HG03175 (cell line): ENCODE measurements around the gene PRRT4.

Experiments used
- ATAC-seq: cut with Tn5 transposase; IDR thresholded peaks from one replicate; pipeline ENCODE4 v1.9.1; 2021; ENCODE audit warnings: mild to moderate bottlenecking, moderate library complexity; ENCODE audit not compliant: unreplicated experiment

Gene PRRT4

GRCh38 chr7:128395748-128396147 is 34.3 kb upstream of the PRRT4 start:
- no peak for ATAC-seq

GRCh38 chr7:128394904-128395496 is 33.5 kb upstream of the PRRT4 start:
- no peak for ATAC-seq

DNA sequence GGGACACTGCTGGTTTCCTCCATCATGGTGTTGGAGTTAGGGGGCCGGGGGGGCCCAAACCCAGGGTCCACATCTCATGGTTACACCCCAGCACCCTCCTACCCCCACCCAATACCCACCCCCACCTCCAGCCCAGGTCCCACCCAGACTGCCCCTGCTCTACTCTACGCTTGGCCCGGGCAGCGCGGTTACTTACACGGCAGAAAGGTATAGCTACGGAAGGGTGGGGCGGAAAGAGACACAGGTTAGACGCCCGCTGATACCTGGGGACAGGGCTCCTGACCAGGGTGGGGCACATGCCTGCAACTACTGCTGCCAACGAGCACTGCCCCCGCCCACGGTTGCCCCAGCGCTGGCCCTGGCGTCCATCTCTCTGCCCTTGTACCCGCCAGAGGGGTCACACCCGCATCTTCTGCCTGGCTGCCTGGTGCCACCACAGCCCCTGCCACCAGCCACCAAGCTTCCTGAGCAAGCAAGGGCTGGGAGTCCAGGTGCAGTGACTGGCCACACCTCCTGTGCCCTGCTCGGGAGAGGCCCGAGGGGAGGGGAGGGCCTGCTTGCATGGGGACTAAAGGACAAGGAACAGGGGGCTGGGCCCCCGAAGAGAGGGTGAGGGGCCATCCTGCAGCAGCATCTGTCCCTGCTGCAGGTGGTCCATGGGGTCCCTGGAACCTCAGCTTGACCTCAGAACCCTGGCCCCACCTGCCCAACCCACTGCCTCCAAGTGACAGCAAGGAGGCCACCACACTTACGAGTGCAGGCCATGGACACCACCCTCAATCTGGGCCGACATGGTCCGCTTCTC is 32.2 kb upstream of the PRRT4 start:
- ATAC-seq, result no peak

- no peak for ATAC-seq
These were observed 31.2 kb upstream of the PRRT4 start for GRCh38 chr7:128392446-128393327.

GRCh38 chr7:128391805-128392204 is 30.3 kb upstream of the PRRT4 start:
- no peak for ATAC-seq

- no peak for ATAC-seq
These were observed 29.5 kb upstream of the PRRT4 start for GRCh38 chr7:128390871-128391565.

DNA sequence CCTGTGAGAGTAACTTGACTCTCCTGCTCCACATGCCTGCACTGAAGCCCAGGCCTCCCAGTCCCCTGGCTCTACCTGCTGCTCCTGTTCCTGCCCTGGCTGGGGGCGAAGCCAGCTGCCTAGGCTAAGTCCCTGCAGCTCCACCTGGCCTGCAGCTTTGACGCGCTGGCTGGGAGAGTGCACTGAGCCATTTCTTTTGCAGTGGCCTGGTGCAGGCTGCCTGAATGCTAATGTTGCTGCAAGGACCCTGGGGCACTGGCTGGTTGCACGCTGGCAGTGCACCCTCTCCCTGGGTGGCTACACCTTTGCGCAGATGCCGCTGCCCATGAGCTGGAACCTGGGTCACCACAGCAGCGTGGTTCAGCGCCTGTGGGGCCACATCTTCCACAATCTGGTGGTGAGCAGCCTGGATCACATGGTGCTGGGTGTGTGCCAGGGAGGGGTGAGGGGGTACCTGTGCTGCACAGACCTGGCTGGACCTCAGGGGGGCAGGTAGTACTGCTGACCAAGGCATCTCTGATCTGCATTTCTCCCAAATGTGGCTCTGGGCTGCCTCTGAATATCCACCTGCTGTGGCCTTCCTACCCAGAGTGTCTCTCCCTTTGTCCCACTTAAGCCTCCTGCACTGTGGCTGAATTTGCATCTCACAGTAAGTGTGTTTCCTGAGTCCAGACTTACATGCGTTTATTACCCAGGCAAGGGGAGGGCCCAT is 28.3 kb upstream of the PRRT4 start:
- ATAC-seq, result no peak

DNA sequence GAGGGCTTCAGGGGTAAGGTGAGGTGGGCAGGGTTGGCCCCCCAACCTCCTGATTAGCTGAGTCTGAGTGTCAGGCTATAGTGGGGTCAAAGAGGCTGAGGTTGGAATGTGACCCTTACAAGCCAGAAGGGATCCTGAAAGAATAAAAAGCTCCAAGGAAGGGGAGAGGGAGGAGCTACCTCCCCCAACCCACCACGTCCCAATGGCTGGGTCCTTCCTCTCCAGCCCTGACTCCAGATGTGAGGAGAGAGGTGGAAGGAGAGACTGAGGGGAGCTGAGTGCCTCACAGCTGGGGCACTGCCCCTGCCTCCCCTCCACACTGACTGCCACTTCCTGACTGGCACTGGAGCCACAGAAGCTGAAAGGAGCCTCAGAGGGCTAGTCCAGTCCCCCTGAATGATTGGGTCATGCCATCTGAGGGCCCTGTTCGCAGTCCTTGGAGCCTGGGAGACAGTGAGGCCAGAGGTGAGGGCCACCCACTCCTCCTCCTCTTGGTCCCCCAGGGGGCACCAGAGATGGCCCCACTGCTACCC is 27.7 kb upstream of the PRRT4 start:
- ATAC-seq, result no peak

- ATAC-seq, result no peak
These were observed 26.6 kb upstream of the PRRT4 start for GRCh38 chr7:128388145-128388485.

- peak; percentile 52 for ATAC-seq
These were observed 26.0 kb upstream of the PRRT4 start for GRCh38 chr7:128387216-128388144.

- no peak for ATAC-seq
These were observed 24.8 kb upstream of the PRRT4 start for GRCh38 chr7:128385988-128386925.

DNA sequence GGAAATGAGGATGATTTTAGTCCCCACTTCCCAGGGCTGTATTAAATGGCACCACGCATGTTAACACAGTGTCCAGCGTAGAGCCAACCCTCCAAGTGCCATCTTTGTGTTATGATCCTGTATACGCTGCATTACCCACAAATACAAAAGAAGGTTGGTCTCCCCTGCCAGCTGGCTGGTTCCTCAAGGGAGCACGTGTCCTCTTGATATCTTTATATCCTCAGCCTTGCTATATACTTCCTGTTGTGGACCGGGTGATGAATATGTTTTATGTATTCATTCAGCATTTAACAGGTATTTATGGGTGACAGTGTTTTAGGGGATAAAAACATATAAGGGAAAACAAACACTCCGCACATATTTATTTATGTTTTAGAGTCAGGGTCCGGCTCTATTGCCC is 23.2 kb upstream of the PRRT4 start:
- no peak for ATAC-seq

DNA sequence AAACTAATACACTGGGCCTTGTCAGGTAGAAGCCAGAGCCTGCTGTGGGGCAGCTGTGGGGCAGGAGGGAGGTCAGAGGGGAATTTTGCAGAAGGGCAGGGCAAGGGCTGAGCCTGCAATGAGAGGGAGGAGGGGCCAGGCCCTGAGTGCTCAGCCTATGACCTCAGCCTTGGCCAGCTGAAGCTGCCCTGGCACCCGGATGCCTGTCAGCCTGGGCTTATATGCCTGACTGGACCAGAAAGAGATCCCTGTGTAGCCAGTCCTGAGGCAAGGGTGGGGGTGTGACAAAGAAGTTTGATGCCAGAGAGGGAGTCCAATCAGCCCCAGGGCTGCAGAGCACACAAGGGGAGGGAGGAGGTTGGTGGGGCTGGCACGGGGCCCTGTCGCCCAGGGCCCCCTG is 22.3 kb upstream of the PRRT4 start:
- ATAC-seq, result no peak

DNA sequence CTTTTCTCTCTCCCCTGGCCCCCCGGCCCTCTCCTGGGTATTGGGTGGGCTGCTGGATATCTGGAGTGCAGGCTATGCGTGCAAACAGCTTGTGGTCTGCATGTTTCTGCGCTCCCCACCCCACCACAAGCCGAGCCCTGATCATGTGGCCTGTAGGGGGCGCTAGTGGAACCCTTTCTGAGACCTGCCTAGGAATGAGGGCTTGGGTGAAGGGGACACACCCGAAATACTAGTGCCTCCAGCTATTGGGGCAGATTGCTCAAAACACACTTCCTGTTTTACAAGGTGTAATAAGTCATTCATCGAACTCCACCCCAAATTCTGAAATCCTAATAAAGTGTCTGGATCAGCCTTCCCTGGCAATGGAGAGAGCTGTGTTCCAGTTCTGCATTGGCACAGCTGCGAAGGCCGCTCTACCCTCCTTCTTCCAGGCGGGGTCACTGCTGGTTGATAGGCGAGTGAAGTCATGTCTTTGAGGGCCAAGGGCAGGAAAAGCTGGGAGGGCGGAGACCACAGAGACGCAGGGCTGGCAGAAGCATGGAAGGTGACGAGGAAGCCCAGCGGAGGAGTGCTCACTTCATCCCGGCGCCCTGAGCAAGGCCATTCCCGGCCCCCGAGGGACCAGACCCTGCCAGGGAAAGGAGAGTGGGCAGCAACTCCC is 19.8 kb upstream of the PRRT4 start:
- ATAC-seq, result no peak

DNA sequence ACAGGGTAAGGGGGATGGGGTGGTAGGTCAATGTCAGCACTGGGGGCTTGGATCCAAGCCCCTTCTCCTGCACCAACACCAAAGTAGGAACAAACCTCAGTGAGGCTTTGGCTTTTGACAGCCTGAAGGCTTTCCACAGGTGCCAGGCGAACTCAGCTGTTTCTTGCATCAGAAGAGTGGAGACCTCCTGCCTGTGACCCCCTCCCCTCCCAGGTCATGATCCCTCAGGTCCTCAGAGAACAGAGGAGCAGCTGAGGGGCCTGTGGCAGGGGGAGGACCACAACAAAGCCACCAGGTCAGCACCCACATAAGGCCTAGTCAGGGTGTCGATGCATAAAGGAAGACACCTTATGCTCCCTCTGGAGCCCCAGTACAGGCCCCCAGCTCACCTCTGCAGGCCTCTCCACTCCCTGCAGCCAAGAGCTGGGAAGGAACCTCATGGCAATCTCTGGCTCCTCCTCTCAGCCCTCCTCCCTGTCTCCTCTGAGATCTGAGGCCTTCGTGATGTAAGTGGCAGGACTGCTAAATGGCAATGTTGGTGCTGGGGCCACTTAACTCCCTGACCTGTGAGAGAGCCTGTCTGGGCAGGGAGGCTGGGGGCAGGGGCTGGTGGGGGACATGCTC is 19.1 kb upstream of the PRRT4 start:
- no peak for ATAC-seq

DNA sequence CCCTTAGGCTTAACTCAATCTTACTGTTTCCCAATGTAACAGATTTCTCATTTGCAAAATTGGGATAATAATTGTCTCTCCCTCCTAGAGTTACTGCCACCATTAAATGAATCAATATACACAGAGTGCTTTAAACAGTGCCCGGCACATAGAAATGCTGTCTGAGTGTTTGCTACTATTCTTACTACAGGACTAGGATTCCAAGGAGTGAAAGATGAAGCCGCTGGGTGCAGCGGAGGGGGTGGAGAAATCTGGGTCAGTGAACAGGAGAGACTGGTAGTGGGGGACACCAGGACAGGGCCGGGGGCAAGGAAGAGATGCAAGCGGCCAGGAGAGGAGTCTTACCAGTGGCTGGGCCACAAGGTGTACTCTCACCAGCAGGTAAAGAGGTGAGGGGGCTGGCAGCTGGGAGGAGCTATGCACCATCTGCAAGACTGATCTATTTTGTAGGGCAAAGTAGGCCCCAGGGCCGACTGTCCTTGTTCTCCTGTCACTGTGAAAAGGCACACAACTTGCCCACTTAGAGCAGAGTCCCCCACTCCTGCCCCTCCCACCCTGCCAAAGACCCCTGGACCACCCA is 18.5 kb upstream of the PRRT4 start:
- ATAC-seq, result no peak

DNA sequence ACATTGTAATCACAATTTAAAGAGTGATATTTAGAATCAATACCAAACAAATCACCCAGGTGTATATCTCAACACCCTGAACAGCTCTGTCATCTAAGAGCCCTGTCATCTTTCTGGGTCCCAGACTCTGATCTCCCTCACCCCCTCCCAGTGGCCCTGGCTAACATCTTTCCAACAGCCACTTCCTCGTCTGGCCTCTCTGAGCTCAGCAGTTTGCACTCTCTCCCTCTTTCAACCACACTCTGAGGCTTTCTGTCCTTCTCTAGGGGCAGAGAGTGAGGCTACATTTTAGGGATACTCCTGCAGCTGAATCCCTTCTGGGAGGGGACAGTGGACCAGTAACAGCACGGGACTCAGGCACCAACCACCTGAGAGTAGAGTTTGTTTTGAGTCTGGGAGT is 17.1 kb upstream of the PRRT4 start:
- ATAC-seq, result no peak
